Heart left ventricle (tissue), 16 donors: ENCODE measurements around the gene WNT5A. TPM values are rescaled to one million over a fixed set of nuclear protein-coding genes. Genes with fewer than 3 reads are reported as not detected.
A peak's percentile ranks its signal among the peaks of the same experiment; 100 is the strongest.

ENCODE experiments used
- ATAC-seq, 4 donors: fragments of 200-7000 bp; cut with Tn5 transposase; one replicate each; pipeline ENCODE4 v1.9.1; 2020 to 2022; ENCODE audit warnings: moderate library complexity in 4 of 4, mild to moderate bottlenecking in 3 of 4, moderate number of reproducible peaks in 1 of 4
- DNase-seq, 5 donors: peaks; one replicate each; pipeline ENCODE4 v3.0.0-alpha.2; 2020
- H3K27ac ChIP-seq, 12 donors: fragments of 200-600 bp; sonication (generic) in 4 of 12; one replicate each; pipeline versions ENCODE4 v1.5.0 to v1.8.0; 2016 to 2022; ENCODE audit warnings: mild to moderate bottlenecking in 2 of 12
- H3K27me3 ChIP-seq, 9 donors: fragments of 200-600 bp; sonication (generic) in 2 of 9; one replicate each; pipeline versions ENCODE4 v1.5.1 to v1.8.0; 2016 to 2022; ENCODE audit warnings: mild to moderate bottlenecking in 3 of 9
- H3K36me3 ChIP-seq, 9 donors: fragments of 200-600 bp; sonication (generic) in 2 of 9; one replicate each; pipeline versions ENCODE4 v1.5.0 to v1.8.0; 2018 to 2022; ENCODE audit warnings: mild to moderate bottlenecking in 2 of 9
- H3K4me1 ChIP-seq, 12 donors: fragments of 200-600 bp; sonication (generic) in 4 of 12; one replicate each; pipeline versions ENCODE4 v1.5.0 to v1.8.0; 2016 to 2022; ENCODE audit warnings: mild to moderate bottlenecking in 3 of 12
- H3K4me3 ChIP-seq, 12 donors: fragments of 200-600 bp; sonication (generic) in 4 of 12; one replicate each; pipeline versions ENCODE4 v1.5.0 to v1.8.0; 2017 to 2022; ENCODE audit warnings: mild to moderate bottlenecking in 9 of 12, moderate library complexity in 4 of 12
- H3K9me3 ChIP-seq, 12 donors: fragments of 200-600 bp; sonication (generic) in 4 of 12; one replicate each; pipeline versions ENCODE4 v1.5.0 to v1.8.0; 2016 to 2022; ENCODE audit warnings: mild to moderate bottlenecking in 1 of 12
- CTCF ChIP-seq, 12 donors: fragments of 200-600 bp; sonication (generic) in 4 of 12; IDR thresholded peaks; one replicate each; pipeline versions ENCODE4 v1.5.0 to v1.8.0; 2018 to 2022; ENCODE audit warnings: antibody characterized with exemption in 12 of 12, mild to moderate bottlenecking in 5 of 12
- POLR2A ChIP-seq, 2 donors: fragments of 450-650 bp; IDR thresholded peaks; one replicate each; pipeline ENCODE4 v1.6.1; 2017; ENCODE audit warnings: antibody characterized with exemption in 2 of 2, mild to moderate bottlenecking in 2 of 2, moderate library complexity in 2 of 2
- WGBS, 4 donors: extraction: QIAGEN DNeasy Blood & Tissue Kit in 2 of 4; methylation state at CpG; one replicate each; pipeline versions ENCODE4 v1.1.5 to v1.1.7; 2013 to 2018; 5-methylcytosine and 5-hydroxymethylcytosine counted together
- intact Hi-C, 10 donors: fragments of 100-400 bp; cut with DNase I; formaldehyde crosslinking; loops; one replicate each; pipeline versions ENCODE4 v1.11.1 to v1.14.2; 2022
- polyA plus RNA-seq, 2 donors: library from polyadenylated mRNA; stranded (reverse); fragments of 200-250 nt; gene quantifications; one replicate each; pipeline ENCODE4 v1.2.3, GENCODE V29; 2013
- total RNA-seq, 9 donors: library from RNA; depleted of rRNA in 2 of 9; stranded (reverse); fragments of >200 nt in 2 of 9; fragmentation: NEBNext Ultra II Directional in 3 of 9; extraction: Animal tissue kit (Norgen Biotek cat#: 25700) in 3 of 9; gene quantifications; one replicate each; pipeline versions ENCODE4 v1.1.0 to v1.2.4, GENCODE V29; 2016 to 2023
- donor health status: ischemic (EF 13 %, LVEDD 7.1; RV severe dilation, severe dysfunction).
- donor health status: healthy with polysubstance abuse.
- donor health status: DM: no; HTN: yes; CAD: no.
- donor health status: DM: no; HTN: no; CAD: no.
- donor health status: ischemic (EF 25% LVEDD 6.9; RV normal size, moderate dysfunction).
- donor health status: ischemic (EF 25% LVEDD 5.7; RV mildly dilated, moderate dysfunction).
- donor health status: healthy.
- donor health status: DM: yes; HTN: yes; CAD: no.
- donor health status: ischemic (EF 35%, LVEDD 5.7; RV mildly dilated, moderate dysfunction).
- donor health status: nonischemic (EF 11% LVEDD 7.7; RV severe dilation, severe dysfunction).
- donor health status: DM: yes; HTN: yes; CAD: no.
- donor health status: PGD.
- donor health status: ischemic (EF 29% LVEDD 5.4; RV normal size, mild dysfunction).
- donor health status: nonischemic (EF 23%, LVEDD 6.1; RV moderate dilation, normal function).

The WNT5A gene
- total and polyA plus RNA-seq, 11 donors, result 0.35 to 7.4 (median 3.2) TPM

- no peaks in the 10 kb centered on the region for H3K9me3 ChIP-seq
- no peaks in the 10 kb centered on the region for H3K4me1 ChIP-seq
- TF ChIP-seq CTCF (IDR thresholded peaks at IDR 0.05) (no peak), POLR2A (IDR thresholded peaks at IDR 0.05) (no peak)
- H3K36me3 ChIP-seq, result no peaks in the 10 kb centered on the region
- H3K4me3 ChIP-seq, result no peak overlapping the region
- DNase-seq (no peak), ATAC-seq (no peak)
- intact Hi-C loops, result no loop called here
- WGBS, 4 donors, result 81 to 92% (median 88%) methylated on average over 3 of the region's 3 CpGs
- H3K27me3 ChIP-seq, result peaks cover 0 to 8% (median 0%) of the 10 kb centered on the region in 9 donors
- no peak overlapping the region for H3K27ac ChIP-seq
Observed at GRCh38 chr3:55439657-55440056, 47.4 kb downstream of the WNT5A start.

- Histone ChIP-seq H3K27ac (no peak overlapping the region), H3K36me3 (no peaks in the 10 kb centered on the region), H3K4me1 (no peaks in the 10 kb centered on the region), H3K4me3 (no peak overlapping the region), H3K27me3 (peaks cover 0 to 4% (median 0%) of the 10 kb centered on the region in 9 donors), H3K9me3 (no peaks in the 10 kb centered on the region)
- TF ChIP-seq POLR2A (IDR thresholded peaks at IDR 0.05) (no peak), CTCF (IDR thresholded peaks at IDR 0.05) (no peak)
- DNase-seq (no peak), ATAC-seq (no peak)
- intact Hi-C loops, result no loop called here
Observed at GRCh38 chr3:55436644-55437043, 50.5 kb downstream of the WNT5A start.

GRCh38 chr3:55435491-55435890 lies 51.6 kb downstream of the WNT5A start:
- 50 to 70% (median 68%) methylated on average over 8 of the region's 8 CpGs for WGBS, 4 donors
- H3K4me3 ChIP-seq, result no peak overlapping the region
- intact Hi-C loops, result no loop called here
- no peak overlapping the region for H3K27ac ChIP-seq
- ATAC-seq (no peak), DNase-seq (no peak)
- peaks cover 0 to 4% (median 0%) of the 10 kb centered on the region in 9 donors for H3K27me3 ChIP-seq
- TF ChIP-seq CTCF (IDR thresholded peaks at IDR 0.05), result no peak
- no peak for TF ChIP-seq POLR2A (IDR thresholded peaks at IDR 0.05)
- H3K9me3 ChIP-seq, result no peaks in the 10 kb centered on the region
- no peaks in the 10 kb centered on the region for H3K36me3 ChIP-seq
- no peaks in the 10 kb centered on the region for H3K4me1 ChIP-seq

GRCh38 chr3:55434789-55435188 lies 52.3 kb downstream of the WNT5A start:
- intact Hi-C loops, result no loop called here
- no peak for DNase-seq
- H3K4me3 ChIP-seq, result no peak overlapping the region
- no peak overlapping the region for H3K27ac ChIP-seq
- H3K36me3 ChIP-seq, result no peaks in the 10 kb centered on the region
- WGBS, 4 donors, result 0 to 93% (median 58%) methylated on average over 1 of the region's 1 CpG
- no peaks in the 10 kb centered on the region for H3K9me3 ChIP-seq
- no peak for TF ChIP-seq POLR2A (IDR thresholded peaks at IDR 0.05)
- peak in 5 of 12 donors; percentile 16 to 28 (median 25) for TF ChIP-seq CTCF (IDR thresholded peaks at IDR 0.05)
- peaks cover 0 to 8% (median 0%) of the 10 kb centered on the region in 9 donors for H3K27me3 ChIP-seq
- no peak for ATAC-seq
- no peaks in the 10 kb centered on the region for H3K4me1 ChIP-seq
